Measurements from ENCODE around the gene DMRTA2. TPM values are rescaled to one million over a fixed set of nuclear protein-coding genes. Genes with fewer than 3 reads are reported as not detected.
"Not testable (repeated sequence)": the region's sequence is repeated elsewhere in the genome, so short reads cannot be mapped to it uniquely, and the experiment has no call there.

DMRTA2 gene
- total RNA-seq, 1 experiment from 2014 or later, result 10.7 TPM

DNA sequence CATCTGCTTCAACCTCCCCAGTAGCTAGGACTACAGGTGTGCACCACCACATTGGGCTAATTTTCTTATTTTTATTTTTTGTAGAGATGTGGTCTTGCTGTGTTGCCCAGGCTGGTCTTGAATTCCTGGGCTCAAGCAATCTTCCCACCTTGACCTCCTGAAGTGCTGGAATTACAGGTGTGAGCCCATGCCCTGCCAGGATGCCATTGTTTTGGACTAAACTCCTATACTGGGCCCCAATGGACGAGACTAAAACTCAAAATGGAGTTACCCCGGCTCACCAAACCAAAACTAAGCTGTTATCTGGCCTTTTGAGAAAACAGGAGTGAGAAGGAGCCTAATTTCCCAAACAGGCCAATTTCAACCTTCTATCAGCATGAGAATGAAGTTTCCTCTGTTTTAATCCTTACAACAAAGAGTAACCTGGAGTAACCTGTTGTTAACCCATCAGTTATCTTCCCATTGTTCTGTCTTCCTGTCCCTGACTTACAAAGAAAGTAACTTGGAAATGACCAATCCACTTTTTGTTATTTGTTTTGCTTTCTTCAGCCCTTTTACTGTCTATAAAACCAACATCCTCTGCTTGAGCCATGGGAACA, 29.6 kb downstream of the DMRTA2 start:
- DNase-seq (ENCODE audit: extremely low read depth, low read depth), result no peak

DNA sequence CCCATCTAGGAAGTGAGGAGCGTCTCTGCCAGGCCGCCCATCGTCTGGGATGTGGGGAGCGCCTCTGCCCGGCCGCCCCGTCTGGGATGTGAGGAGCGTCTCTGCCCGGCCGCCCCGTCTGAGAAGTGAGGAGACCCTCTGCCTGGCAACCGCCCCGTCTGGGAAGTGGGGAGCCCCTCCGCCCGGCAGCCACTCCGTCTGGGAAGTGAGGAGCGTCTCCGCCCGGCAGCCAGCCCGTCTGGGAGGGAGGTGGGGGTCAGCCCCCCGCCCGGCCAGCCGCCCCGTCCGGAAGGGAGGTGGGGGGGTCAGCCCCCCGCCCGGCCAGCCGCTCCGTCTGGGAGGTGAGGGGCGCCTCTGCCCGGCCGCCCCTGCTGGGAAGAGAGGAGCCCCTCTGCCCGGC, 41.7 kb downstream of the DMRTA2 start:
- DNase-seq (ENCODE audit: extremely low read depth, low read depth), result not testable (repeated sequence)

GRCh38 chr1:50378770-50379169, 44.5 kb downstream of the DMRTA2 start:
- no peak for DNase-seq (ENCODE audit: extremely low read depth, low read depth)

GRCh38 chr1:50373532-50373931, 49.7 kb downstream of the DMRTA2 start:
- no peak for DNase-seq (ENCODE audit: extremely low read depth, low read depth)

DNA sequence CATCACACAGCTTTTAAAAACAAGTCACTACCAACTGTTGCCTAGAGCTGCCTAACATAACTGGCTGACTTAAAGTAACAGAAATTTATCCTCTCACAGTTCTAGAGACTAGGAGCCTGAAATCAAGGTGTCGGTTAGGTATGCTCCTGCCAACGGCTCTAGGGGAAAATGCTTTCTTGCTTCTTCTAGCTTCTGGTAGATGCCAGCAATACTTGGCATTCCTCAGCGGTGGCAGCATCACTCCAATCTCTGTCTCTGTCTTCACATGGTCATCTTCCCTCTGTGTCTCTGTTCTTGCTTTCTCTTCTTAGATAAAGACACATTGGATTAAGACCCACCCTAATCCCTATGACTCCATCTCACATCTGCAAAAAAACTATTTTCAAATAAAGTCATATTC, 51.5 kb downstream of the DMRTA2 start:
- no peak for DNase-seq (ENCODE audit: extremely low read depth, low read depth)

DNA sequence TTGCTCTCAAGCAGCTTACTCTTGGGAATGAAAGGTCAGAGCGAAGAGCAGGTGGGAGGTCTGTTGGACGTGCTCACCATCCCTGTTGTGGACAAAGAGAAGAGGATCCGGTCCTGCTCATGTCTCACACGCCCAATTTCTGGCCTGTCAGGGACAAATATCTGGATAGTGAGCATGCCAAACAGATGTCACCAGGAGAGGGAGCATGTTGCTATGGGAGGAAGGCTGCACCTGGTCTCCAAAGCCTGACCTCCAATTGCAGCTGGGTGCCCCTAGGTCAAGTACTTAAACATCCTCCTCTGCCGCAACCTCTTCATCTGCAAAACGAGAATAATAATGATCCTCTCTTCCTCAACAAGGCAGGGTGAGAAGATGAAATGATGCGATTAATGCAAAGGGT, 53.4 kb downstream of the DMRTA2 start:
- DNase-seq (ENCODE audit: extremely low read depth, low read depth), result no peak

- DNase-seq (ENCODE audit: extremely low read depth, low read depth), result no peak
These were observed 54.1 kb downstream of the DMRTA2 start for GRCh38 chr1:50369008-50369634.

- DNase-seq (ENCODE audit: extremely low read depth, low read depth), result peak; percentile 3
These were observed 54.9 kb downstream of the DMRTA2 start for GRCh38 chr1:50368179-50369007.
